Sciatic nerve (tissue), 2 donors: ENCODE results near the gene HPD. TPM values are rescaled to one million over a fixed set of nuclear protein-coding genes. Genes with fewer than 3 reads are reported as not detected.
"Not testable (repeated sequence)": the region's sequence is repeated elsewhere in the genome, so short reads cannot be mapped to it uniquely, and the experiment has no call there.

Experiments used
- ATAC-seq: fragments of 200-7000 bp; cut with Tn5 transposase; one replicate; pipeline ENCODE4 v1.9.1; 2020; ENCODE audit warnings: mild to moderate bottlenecking, moderate library complexity
- DNase-seq: peaks from one replicate; pipeline ENCODE4 v3.0.0-alpha.2; 2020; ENCODE audit warnings: low spot score
- intact Hi-C: fragments of 100-400 bp; cut with DNase I; formaldehyde crosslinking; loops from one replicate; pipeline ENCODE4 v1.14.2; 2022
- total RNA-seq: library from RNA; stranded (reverse); fragmentation: NEBNext Ultra II Directional; extraction: Animal tissue kit (Norgen Biotek cat#: 25700); gene quantifications from one replicate; pipeline ENCODE4 v1.2.1, GENCODE V29; 2021
- donor health status: DM: no; HTN: no; CAD: no.
- donor health status: DM: no; HTN: no; CAD: no.

Gene HPD
- total RNA-seq, 1 donor from 2014 or later = 0.40 TPM

DNA sequence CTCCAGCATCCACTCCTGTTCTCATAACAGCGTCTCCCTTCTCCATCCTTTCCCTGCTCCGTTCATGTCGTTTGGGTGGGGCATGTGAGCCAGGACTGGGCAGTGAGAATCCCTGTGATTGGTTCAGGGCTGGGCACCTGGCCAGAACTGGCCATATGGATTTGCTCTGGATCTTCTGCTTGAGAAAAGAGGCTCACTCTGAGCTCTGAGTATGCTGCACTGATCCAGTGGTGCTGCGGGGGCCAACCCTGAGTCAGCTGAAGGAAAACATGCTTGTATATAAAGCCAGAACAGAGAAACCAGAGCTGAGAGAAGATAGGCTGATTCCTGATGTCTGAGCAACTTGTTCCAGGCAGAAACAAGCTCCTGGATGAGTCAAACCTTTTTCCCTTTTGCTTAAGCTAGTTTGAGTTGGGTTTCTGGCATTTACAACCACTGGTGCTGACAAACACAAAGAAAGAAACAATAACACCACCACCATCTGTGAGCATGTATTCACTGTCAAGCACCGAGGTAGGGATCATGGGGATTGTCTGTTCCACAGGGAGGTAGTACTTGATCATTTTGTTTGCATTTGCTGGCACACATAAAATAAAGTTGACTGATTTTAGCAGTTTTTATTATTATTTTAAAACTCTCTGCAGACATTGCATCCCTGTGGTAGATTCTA, 14.0 kb upstream of the HPD start:
- no peak for ATAC-seq
- intact Hi-C loops = no loop called here
- no peak for DNase-seq

DNA sequence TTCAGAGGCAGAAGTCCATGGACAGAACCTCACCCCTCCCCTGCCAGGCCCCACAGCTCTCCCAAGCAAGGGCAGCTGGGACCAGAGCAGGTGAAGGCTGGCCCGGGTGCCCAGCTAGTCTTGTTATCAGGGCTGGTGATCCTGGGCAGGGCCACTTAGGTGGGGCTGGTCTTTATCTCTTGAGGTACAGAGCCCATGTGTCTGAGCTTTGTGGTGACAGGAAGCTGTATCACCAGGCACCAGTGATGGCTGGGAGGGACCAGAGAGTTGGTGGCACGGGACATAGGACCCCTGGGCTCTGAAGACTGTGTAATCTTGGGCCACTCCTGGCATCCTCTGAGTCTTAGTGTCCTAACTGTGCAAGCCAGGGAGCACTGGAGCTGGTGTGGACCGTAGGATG, 12.8 kb upstream of the HPD start:
- no peak for ATAC-seq
- intact Hi-C loops = no loop called here

DNA sequence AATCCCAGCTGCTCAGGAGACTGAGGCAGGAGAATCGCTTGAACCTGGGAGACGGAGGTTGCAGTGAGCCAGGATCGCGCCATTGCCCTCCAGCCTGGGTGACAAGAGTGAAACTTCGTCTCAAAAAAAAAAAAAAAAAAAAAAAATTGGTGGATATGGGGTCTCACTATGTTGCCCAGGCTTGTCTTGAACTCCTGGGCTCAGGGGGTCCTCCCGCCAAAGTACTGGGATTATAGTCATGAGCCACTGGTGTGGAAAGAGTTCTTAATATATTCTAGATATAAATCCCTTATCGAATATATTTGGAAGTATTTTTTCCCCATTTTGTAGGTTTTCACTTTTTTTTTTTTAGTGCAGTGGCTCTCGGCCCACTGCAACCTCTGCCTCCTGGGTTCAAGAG, 10.6 kb upstream of the HPD start:
- intact Hi-C loops, ATAC-seq, DNase-seq: not testable (repeated sequence)

More for the DNA sequence above, 12.8 kb upstream of the HPD start:
- DNase-seq = no peak

DNA sequence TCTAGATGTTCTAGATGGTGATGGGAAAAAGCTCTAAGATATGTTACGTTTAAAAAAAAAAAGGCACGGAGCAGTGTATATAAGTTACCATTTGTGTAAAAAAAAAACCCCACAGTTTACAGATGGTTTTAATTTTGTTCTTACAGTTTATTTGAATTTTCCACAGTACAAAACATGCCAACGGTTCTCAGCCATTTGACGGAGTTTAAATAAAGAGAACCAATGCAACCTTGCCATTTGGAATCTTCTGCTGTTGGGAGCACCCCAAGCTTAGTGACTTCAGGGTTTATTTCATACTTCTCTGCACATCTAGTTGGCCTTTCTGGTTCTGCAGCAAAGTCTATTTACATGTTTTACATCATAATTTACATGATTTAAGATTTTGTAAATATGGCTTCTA, 7.7 kb upstream of the HPD start:
- ATAC-seq = no peak
- DNase-seq = no peak
- intact Hi-C loops = no loop called here

DNA sequence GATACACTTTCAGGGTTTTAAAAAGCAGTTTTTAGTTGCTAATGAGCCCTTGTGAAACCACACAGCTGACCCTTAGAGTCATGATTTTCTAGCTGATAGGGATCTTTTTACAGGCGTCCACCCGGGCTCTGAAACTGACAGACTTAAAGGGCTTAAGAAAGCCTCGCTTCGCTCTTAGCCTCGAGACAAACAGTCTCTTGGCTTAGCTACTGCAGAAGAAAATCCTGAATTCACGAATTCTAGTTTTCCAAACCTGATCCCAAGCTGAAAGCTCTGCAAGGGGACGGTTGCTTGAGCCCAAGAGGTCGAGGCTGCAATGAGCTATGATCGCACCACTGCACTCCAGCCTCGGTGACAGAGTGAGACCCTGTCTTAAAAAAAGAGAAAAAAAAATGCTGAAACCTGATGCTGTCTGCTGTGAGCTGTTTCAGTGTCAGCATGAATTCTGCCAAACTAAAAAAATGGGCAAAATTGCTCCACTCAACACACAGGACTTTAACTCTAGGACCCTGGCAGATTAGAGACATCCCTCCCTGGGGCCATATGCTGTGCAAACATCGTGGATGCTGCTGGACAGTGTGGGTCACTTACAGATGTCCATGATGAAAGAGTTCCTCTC, 3.1 kb upstream of the HPD start:
- DNase-seq = no peak
- intact Hi-C loops = no loop called here
- ATAC-seq = no peak

DNA sequence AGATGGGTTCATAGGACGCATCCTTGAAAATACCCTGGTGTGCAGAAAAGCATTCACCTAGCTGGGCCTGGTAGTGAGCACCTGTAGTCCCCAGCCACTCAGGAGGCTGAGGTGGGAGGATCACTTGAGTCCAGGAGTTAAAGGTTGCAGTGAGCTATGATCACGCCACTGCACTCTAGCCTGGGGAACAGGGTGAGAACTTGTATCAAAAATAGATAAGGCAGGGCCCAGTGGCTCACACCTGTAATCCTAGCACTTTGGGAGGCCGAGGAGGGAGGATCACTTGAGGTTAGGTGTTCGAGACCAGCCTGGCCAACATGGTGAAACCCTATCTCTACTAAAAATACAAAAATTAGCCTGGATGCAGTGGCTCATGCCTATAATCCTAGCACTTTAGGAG, 2.0 kb upstream of the HPD start:
- DNase-seq, ATAC-seq, intact Hi-C loops: not testable (repeated sequence)

DNA sequence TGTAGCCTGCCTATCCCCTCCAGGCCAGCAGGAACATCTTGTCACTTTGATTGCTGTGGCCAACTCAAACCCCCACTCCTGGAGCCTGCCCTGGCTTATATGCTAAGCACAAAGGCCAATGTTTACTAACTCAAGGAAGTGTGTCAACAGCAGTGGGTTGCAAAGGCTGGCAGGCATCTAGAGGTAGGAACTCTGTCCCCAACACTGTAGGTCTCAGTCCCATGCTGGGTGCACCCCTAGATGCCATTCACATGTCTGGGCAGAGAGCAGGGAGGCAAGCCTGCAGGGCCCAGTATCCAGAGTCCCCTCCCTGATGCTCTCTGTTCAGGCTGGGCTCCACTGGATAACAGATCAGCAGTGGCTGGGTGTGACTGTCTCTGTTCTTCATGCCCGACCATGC, 1.6 kb upstream of the HPD start:
- DNase-seq (no peak), ATAC-seq (no peak)
- intact Hi-C loops = no loop called here

DNA sequence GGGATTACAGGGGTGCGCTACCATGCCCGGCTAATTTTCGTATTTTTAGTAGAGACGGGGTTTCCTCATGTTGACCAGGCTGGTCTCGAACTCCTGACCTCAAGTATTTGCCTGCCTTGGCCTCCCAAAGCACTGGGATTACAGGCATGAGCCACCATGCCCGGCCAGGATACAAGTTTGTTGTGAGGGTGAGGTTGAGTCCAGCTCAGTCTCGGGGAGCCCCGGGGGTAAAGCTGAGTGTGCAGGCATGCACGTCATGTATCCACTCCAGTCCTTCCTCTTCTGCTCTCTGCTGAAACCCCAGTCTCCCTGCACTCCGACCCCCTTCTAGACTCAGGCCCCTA, 369 bp downstream of the HPD start:
- intact Hi-C loops = no loop called here
- DNase-seq (no peak), ATAC-seq (no peak)

DNA sequence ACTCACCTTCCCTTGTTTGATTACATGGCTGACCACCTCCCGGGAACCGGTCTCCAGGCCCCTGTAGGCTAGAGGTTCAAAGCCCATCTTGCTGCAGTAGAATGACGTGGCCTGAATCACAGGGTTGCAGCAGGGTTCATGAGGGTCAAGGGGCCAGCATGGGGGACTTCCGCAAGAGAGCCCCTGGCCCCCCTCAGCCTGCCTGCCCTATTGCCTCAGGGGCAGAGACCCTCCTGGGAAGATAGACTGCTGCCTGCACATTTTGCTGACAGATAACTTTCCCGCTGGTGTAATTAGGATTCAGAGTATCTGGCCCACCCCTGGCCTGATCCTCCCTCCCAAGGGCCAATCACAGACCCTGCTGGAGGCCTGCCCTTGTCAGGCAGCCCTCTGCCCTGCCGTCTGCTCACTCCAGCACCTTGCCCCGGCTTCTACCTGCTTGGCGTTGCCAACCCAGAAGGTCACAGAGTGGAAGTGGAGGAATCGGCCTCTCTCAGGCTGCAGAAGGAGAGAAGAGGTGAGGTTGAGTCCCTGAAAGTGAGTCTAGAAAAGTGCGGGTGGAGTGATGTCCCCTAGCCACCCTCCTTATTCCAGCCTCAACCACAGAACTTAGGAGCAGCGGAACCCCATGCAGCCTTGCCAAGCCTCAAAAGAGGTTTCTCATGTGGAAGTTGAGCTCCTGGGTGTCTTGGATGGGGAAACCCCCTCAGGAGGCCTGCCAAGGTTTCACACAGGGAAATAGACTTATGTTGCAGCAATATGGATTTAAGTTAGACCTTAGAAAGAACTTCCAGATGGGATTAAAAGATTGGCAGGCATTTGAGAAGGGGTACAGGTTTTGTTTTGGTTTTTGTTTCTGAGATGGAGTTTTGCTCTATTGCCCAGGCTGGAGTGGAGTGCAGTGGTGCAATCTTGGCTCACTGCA, 1.1 kb downstream of the HPD start:
- intact Hi-C loops = no loop called here
- DNase-seq (no peak), ATAC-seq (no peak)

DNA sequence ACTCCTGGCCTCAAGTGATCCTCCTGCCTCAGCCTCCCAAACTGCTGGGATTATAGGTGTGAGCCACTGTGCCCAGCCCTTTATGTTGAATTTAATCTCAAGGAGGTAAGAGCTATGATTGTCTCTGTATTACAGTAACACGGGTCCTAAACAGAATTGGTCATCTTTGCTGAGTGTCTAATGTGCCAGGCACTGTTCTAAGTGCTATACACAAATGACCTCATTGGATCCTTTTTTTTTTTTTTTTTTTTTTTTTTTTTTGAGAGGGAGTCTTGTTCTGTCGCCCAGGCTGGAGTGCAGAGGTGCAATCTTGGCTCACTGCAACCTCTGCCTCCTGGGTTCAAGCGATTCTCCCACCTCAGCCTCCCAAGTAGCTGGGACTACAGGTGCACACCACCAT, 6.3 kb downstream of the HPD start:
- DNase-seq, ATAC-seq: not testable (repeated sequence)

DNA sequence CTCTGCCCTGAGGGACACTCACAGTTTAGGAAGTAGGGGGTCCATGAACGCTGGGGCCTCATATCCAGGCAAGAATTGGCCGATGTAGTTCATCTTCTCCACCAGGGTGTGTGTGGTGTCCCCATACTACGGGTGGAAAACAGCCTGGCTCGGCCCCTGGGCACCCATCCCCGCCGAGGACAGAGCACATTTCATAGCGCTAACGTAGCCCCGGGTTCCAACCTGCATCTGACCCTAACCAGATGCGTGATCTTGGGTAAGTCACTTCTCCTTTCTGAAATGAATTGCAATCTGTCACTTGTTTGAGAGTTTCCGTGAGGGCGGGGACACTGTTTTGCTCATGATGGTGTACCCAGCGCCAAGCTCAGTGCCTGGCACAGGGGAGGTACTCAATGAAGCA, 9.0 kb downstream of the HPD start:
- DNase-seq (no peak), ATAC-seq (no peak)
- intact Hi-C loops = no loop called here

More for the DNA sequence above, 6.3 kb downstream of the HPD start:
- intact Hi-C loops = not testable (repeated sequence)

DNA sequence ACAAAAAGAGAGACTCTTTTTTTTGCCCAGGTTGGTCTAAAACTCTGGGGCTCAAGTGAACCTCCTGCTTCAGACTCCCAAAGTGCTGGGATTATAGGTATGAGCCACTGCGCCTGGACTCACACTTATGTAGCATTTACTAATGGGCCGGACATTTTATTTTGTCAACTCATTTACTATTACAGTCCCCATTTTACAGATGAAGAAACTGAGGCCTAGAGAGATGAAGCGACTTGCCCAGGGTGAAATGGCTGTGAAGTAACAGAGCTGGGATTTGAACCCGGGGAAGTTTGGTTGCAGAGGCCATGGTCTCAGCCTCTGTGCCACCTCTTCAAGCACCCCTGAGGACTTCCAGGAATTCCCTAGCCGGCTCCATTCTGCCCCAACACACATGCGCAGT, 9.4 kb downstream of the HPD start:
- ATAC-seq = no peak
- no peak for DNase-seq
- intact Hi-C loops = no loop called here

DNA sequence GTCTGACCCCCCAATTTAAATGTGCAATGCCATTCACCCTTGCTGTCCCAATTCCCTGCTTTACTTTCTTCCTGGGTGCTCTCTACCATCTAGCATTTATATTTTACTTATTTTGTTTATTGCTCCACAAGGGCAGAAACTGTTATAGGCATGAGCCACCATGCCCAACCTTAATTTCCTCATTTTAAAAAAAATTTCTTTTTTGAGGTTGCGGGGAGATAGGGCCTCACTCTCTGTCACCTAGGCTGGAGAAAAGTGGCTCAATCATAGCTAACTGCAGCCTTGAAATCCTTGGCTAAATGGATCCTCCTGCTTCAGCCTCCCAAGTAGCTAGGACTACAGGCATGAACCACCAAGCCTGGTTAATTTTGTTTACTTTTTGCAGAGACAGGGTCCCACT, 13.0 kb downstream of the HPD start:
- DNase-seq (no peak), ATAC-seq (no peak)
- intact Hi-C loops = no loop called here

DNA sequence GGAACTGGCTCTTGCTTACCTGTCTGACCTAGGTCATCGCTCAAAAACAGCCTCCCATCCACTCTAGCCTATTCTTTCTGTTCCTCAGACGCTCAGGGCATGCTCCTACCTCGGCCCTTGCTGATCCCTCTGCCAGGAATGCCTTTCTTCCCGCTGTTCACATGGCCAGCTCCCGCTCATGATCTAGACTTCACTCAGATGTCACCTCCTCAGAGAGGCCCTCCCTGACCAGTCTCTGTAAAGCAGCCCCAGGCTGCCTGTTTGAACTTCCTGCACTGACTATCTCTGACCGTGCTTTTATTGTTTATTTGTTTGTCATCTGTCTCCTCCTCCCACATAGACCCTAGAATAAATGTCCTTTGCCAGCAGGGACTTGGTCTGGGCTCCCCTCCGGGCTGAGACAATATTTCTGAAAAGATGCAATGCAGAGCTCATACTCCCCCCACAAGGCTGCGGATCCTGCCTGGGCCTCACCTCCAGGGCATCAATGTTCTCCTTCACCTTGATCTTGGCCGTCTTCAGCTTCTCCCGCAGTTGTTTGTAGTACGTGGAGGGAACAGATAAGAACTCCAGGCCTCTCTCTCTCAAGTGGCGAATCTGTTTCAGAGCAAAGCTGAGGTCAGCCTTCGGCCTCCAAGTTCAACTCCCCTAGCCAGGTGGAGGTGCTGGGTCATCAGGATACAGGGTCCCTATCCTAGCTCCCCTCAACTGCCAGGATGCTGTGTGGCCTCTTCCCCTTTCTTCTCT, 15.2 kb downstream of the HPD start:
- intact Hi-C loops = no loop called here
- DNase-seq (no peak), ATAC-seq (no peak)

DNA sequence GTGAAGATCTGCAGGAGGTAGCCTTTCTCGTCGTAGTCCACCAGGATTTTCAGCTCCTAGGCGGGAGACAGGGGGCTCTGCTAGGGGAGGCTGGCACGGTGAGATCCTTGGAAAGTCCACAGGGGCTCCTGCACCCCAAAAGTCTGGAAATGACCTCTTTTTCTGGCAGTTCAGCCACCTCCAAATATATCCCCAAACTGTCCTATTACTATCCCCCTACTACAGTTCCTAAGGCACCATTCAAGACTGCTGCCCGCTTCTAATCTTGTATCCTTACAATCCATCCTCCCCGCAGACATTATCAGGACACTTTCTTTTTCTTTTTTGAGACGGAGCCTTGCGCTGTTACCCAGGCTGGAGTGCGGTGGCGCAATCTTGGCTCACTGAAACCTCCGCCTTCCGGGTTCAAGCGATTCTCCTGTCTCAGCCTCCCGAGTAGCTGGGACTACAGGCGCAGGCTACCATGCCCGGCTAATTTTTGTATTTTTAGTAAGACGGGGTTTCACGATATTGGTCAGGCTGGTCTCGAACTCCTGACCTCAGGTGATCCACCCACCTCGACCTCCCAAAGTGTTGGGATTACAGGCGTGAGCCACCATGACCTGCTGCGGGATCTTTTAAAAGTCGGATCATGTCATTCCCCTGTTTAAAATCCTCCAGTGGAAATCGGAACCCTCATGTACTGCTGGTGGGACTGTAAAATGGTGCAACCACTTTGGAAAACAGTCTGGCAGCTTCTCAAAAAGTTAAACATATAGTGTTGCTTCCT, 18.5 kb downstream of the HPD start:
- ATAC-seq (no peak), DNase-seq (no peak)
- intact Hi-C loops = no loop called here

DNA sequence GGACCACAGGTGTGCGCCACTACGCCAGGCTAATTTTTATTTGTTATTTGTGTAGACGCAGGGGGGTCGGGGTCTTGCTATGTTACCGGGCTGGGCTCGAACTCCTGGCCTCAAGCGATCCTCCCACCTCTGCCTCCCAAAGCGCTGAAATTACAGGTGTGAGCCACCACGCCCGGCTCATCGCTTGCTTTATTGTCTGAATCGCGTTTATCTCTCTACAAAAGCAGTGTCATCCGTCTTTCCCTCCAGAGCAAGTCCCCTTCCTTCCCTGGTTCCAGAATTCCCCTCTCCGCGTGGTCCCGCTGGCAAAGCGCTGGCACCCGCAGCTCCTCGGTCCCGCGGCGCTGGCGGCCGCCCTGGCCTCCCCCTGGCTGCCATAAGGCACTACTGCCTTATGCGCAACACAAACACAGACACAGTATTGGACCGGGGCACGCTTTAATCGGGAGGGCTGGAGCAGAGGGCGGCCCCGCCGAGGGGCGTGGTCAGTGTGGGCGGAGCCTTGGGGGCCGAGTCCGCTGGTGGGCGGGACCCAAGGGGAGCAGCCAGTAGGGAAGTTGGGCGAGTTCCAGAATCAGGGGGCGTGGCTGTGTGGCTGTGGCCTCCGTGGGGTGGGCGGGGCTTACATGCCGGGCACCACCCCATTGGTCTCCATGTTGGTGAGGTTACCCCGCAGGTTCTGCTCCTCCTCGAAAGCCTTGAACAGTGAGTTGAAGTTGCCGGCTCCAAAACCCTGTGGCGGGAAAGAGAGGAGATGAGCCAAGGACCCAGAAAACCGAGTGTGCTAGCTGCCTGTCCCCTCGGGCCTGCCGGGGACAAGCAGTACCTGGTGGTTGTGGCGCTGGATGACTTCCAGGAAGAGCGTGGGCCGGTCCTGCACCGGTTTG, 19.3 kb downstream of the HPD start:
- DNase-seq = peak; percentile 100
- peak; percentile 99 for ATAC-seq
- intact Hi-C loops = no loop called here

DNA sequence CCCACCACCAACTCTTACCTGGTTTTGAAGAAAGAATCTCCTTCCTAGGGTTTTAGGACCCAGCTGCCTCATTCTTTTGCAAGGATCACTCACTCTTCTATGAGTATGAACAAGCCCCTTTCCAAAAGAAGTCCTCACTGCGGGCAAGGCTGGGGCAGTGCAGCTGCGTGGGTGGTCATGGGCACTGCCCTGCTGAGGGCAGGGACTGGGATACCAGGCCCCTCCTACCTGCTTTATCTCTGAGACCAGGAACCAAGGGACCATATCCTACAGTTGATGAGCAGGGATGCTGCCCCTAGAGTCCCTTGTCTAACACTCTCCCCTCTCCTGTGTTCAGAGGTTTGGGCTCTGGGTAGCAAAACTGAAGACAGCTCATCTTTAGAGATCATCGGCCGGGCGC, 20.5 kb downstream of the HPD start:
- no peak for ATAC-seq
- no peak for DNase-seq
- intact Hi-C loops = no loop called here

DNA sequence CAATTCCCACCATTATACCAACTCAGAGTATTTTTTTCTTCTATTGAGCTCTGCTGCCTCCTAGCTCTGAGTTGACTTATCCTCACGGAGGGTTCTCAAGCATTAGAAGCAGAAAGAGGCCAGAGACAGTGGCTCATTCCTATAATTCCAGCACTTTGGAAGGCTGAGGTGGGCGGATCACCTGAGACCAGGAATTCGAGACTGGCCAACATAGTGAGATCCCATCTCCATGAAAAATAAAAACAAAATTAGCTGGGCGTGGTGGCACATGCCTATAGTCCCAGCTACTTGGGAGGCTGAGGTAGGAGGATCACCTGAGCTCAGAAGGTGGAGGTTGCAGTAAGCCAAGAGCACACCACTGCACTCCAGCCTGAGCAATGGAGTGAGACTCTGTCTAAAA, 21.0 kb downstream of the HPD start:
- intact Hi-C loops = no loop called here
- ATAC-seq = no peak
- DNase-seq = no peak
